Esophagus squamous epithelium (tissue), 5 donors: ENCODE measurements around the gene FKBP14. TPM values are rescaled to one million over a fixed set of nuclear protein-coding genes. Genes with fewer than 3 reads are reported as not detected.

Experiments used
- DNase-seq: peaks from one replicate; lab custom pipeline; 2025; lab: John Stamatoyannopoulos, UW
- H3K27ac ChIP-seq, 4 donors: fragments of 200-600 bp; sonication (generic); one replicate each; pipeline ENCODE4 v1.5.1; 2016 to 2019; ENCODE audit warnings: mild to moderate bottlenecking in 1 of 4
- H3K27me3 ChIP-seq, 4 donors: fragments of 200-600 bp; sonication (generic); 1 replicate in 3 of 4; 2 replicates in 1 of 4; pipeline versions ENCODE4 v1.5.1 to v1.6.0; 2017 to 2021; ENCODE audit warnings: antibody characterized with exemption in 1 of 4
- H3K36me3 ChIP-seq, 3 donors: fragments of 200-600 bp; sonication (generic); one replicate each; pipeline ENCODE4 v1.5.1; 2016 to 2019
- H3K4me1 ChIP-seq, 3 donors: fragments of 200-600 bp; sonication (generic); one replicate each; pipeline ENCODE4 v1.5.1; 2017 to 2019
- H3K4me3 ChIP-seq, 4 donors: fragments of 200-600 bp; sonication (generic); 1 replicate in 3 of 4; 2 replicates in 1 of 4; pipeline ENCODE4 v1.5.1; 2016 to 2019; ENCODE audit warnings: mild to moderate bottlenecking in 2 of 4, moderate library complexity in 1 of 4
- H3K9me3 ChIP-seq, 3 donors: fragments of 200-600 bp; sonication (generic); one replicate each; pipeline ENCODE4 v1.5.1; 2016 to 2019
- CTCF ChIP-seq, 6 experiments: fragments of 450-650 bp in 4 of 6; fragments of 200-600 bp in 2 of 6; sonication (generic) in 2 of 6; IDR thresholded peaks; one replicate each; pipeline ENCODE4 v1.5.1; 2016 to 2019; ENCODE audit warnings: antibody characterized with exemption in 6 of 6, mild to moderate bottlenecking in 4 of 6, moderate library complexity in 4 of 6
- POLR2A ChIP-seq, 4 donors: fragments of 450-650 bp; IDR thresholded peaks; one replicate each; pipeline ENCODE4 v1.6.1; 2017; ENCODE audit warnings: antibody characterized with exemption in 4 of 4, mild to moderate bottlenecking in 4 of 4, moderate library complexity in 3 of 4
- WGBS, 2 donors: methylation state at CpG; one replicate each; pipeline ENCODE4 v1.1.5; 2018; 5-methylcytosine and 5-hydroxymethylcytosine counted together
- intact Hi-C: fragments of 100-400 bp; cut with DNase I; formaldehyde crosslinking; loops from one replicate; pipeline ENCODE4 v1.15.0; 2022
- total RNA-seq, 4 donors: library from RNA; depleted of rRNA; stranded (reverse); fragments of >200 nt; gene quantifications; one replicate each; pipeline ENCODE4 v1.1.0, GENCODE V29; 2016
- donor health status: DM: yes; HTN: yes; CAD: no.

FKBP14 gene
- total RNA-seq, 4 donors from 2014 or later = 3.3 to 8.0 (median 7.5) TPM

GRCh38 chr7:30020535-30020934 is 6.0 kb downstream of the FKBP14 start:
- no peak for DNase-seq
- WGBS, 2 donors = 23 to 25% methylated on average over 1 of the region's 1 CpG
- TF ChIP-seq CTCF (IDR thresholded peaks at IDR 0.05) = no peak
- no peak for TF ChIP-seq POLR2A (IDR thresholded peaks at IDR 0.05)
- Histone ChIP-seq H3K9me3 (no peaks in the 10 kb centered on the region), H3K36me3 (peaks cover 0 to 29% (median 9%) of the 10 kb centered on the region in 3 donors), H3K27me3 (no peaks in the 10 kb centered on the region), H3K27ac (no peak overlapping the region), H3K4me1 (peaks cover 10 to 26% (median 14%) of the 10 kb centered on the region in 3 donors), H3K4me3 (no peak overlapping the region)
- intact Hi-C loops = no loop called here

- Histone ChIP-seq H3K4me3 (no peak overlapping the region), H3K4me1 (peaks cover 7 to 20% (median 8%) of the 10 kb centered on the region in 3 donors), H3K27ac (no peak overlapping the region), H3K9me3 (no peaks in the 10 kb centered on the region), H3K36me3 (peaks cover 0 to 34% (median 9%) of the 10 kb centered on the region in 3 donors), H3K27me3 (no peaks in the 10 kb centered on the region)
- TF ChIP-seq CTCF (IDR thresholded peaks at IDR 0.05) (no peak), POLR2A (IDR thresholded peaks at IDR 0.05) (no peak)
- intact Hi-C loops = no loop called here
- DNase-seq = no peak
- WGBS, 2 donors = 96 to 100% methylated on average over 1 of the region's 1 CpG
These were observed 6.5 kb downstream of the FKBP14 start for GRCh38 chr7:30019960-30020359.

GRCh38 chr7:30019387-30019786 is 7.1 kb downstream of the FKBP14 start:
- H3K27me3 ChIP-seq = no peaks in the 10 kb centered on the region
- H3K9me3 ChIP-seq = no peaks in the 10 kb centered on the region
- no peak overlapping the region for H3K4me3 ChIP-seq
- WGBS, 2 donors = 90 to 93% methylated on average over 1 of the region's 1 CpG
- peaks cover 2 to 14% (median 4%) of the 10 kb centered on the region in 3 donors for H3K4me1 ChIP-seq
- peaks cover 0 to 40% (median 9%) of the 10 kb centered on the region in 3 donors for H3K36me3 ChIP-seq
- H3K27ac ChIP-seq = no peak overlapping the region
- intact Hi-C loops = no loop called here
- DNase-seq = no peak
- no peak for TF ChIP-seq CTCF (IDR thresholded peaks at IDR 0.05)
- TF ChIP-seq POLR2A (IDR thresholded peaks at IDR 0.05) = no peak

- no peak for DNase-seq
- intact Hi-C loops = no loop called here
- H3K27me3 ChIP-seq = no peaks in the 10 kb centered on the region
- TF ChIP-seq CTCF (IDR thresholded peaks at IDR 0.05) (no peak), POLR2A (IDR thresholded peaks at IDR 0.05) (no peak)
- H3K4me3 ChIP-seq = no peak overlapping the region
- H3K4me1 ChIP-seq = peaks cover 0 to 5% (median 2%) of the 10 kb centered on the region in 3 donors
- no peak overlapping the region for H3K27ac ChIP-seq
- H3K36me3 ChIP-seq = peaks cover 0 to 49% (median 9%) of the 10 kb centered on the region in 3 donors
- no peaks in the 10 kb centered on the region for H3K9me3 ChIP-seq
These were observed 8.1 kb downstream of the FKBP14 start for GRCh38 chr7:30018451-30018850.

- Histone ChIP-seq H3K36me3 (peaks cover 0 to 48% (median 9%) of the 10 kb centered on the region in 3 donors), H3K9me3 (no peaks in the 10 kb centered on the region), H3K27me3 (no peaks in the 10 kb centered on the region), H3K27ac (no peak overlapping the region), H3K4me1 (no peaks in the 10 kb centered on the region), H3K4me3 (no peak overlapping the region)
- no peak for TF ChIP-seq POLR2A (IDR thresholded peaks at IDR 0.05)
- WGBS, 2 donors = 59 to 78% methylated on average over 3 of the region's 3 CpGs
- intact Hi-C loops = no loop called here
- DNase-seq = no peak
These were observed 13.7 kb downstream of the FKBP14 start for GRCh38 chr7:30012757-30013156.

- 91 to 94% methylated on average over 6 of the region's 6 CpGs for WGBS, 2 donors
- intact Hi-C loops = no loop called here
- H3K9me3 ChIP-seq = no peaks in the 10 kb centered on the region
- peaks cover 0 to 27% (median 0%) of the 10 kb centered on the region in 3 donors for H3K36me3 ChIP-seq
- no peaks in the 10 kb centered on the region for H3K4me1 ChIP-seq
- DNase-seq = no peak
- no peaks in the 10 kb centered on the region for H3K27me3 ChIP-seq
- TF ChIP-seq POLR2A (IDR thresholded peaks at IDR 0.05) = no peak
- no peak overlapping the region for H3K4me3 ChIP-seq
- no peak overlapping the region for H3K27ac ChIP-seq
These were observed 16.5 kb downstream of the FKBP14 start for GRCh38 chr7:30010021-30010420.
